Keratinocyte (primary cell): ENCODE data around the gene PYGO1.

Source experiments
- EZH2 ChIP-seq: IDR thresholded peaks from one replicate; pipeline ENCODE4 v1.6.1; 2012; ENCODE audit warnings: inconsistent platforms, mild to moderate bottlenecking, low read length, moderate library complexity
- TF ChIP-seq, protein P1 (sequence below), 3 experiments: IDR thresholded peaks in 1 of 3; conservative IDR thresholded peaks in 1 of 3; optimal IDR thresholded peaks in 1 of 3; 2 replicates in 2 of 3; 3 replicates in 1 of 3; pipeline versions ENCODE3 to v1.5.1; 2011; ENCODE audit warnings: low read length in 3 of 3, mild to moderate bottlenecking in 3 of 3, moderate library complexity in 2 of 3, control low read depth in 1 of 3, inconsistent platforms in 1 of 3; ENCODE audit not compliant: insufficient read depth in 2 of 3; ENCODE audit errors: extremely low read depth in 1 of 3

DNA sequence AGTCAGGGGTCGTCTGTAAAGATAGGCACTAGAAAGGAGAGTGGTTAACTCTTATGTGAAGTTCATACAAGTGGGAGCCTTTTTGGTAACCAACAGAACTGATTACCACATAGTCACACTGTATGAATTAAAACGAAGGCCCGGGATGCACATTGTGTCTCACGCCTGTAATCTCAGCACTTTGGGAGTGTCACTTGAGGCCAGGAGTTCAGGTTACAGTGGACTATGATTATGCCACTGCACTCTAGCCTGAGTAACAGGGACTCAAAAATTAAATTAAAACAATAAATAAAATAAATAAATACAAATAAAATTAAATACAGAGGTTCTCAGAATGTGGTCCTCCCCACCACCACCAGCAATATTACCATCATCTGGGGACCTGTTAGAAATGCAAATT lies 80.6 kb downstream of the PYGO1 start:
- TF ChIP-seq, protein P1, sequence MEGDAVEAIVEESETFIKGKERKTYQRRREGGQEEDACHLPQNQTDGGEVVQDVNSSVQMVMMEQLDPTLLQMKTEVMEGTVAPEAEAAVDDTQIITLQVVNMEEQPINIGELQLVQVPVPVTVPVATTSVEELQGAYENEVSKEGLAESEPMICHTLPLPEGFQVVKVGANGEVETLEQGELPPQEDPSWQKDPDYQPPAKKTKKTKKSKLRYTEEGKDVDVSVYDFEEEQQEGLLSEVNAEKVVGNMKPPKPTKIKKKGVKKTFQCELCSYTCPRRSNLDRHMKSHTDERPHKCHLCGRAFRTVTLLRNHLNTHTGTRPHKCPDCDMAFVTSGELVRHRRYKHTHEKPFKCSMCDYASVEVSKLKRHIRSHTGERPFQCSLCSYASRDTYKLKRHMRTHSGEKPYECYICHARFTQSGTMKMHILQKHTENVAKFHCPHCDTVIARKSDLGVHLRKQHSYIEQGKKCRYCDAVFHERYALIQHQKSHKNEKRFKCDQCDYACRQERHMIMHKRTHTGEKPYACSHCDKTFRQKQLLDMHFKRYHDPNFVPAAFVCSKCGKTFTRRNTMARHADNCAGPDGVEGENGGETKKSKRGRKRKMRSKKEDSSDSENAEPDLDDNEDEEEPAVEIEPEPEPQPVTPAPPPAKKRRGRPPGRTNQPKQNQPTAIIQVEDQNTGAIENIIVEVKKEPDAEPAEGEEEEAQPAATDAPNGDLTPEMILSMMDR (optimal IDR thresholded peaks at IDR 0.05 in 1 of 3, IDR thresholded peaks at IDR 0.05 in 1 of 3, conservative IDR thresholded peaks at IDR 0.05 in 1 of 3; ENCODE audit: extremely low read depth in 1 of 3, insufficient read depth in 2 of 3, low read length in 3 of 3) = no peak
- no peak for TF ChIP-seq EZH2
